HEK293 (cell line): Measurements from ENCODE around the gene EXOSC6.
A peak's percentile ranks its signal among the peaks of the same experiment; 100 is the strongest.

Source experiments
- INSM2 ChIP-seq: fragments of 450-650 bp; formaldehyde crosslinking; IDR thresholded peaks from 2 replicates; pipeline ENCODE4 v1.5.1; 2016; ENCODE audit warnings: missing biosample characterization, missing genetic modification characterization
- KLF16 ChIP-seq: fragments of 450-650 bp; formaldehyde crosslinking; IDR thresholded peaks from 2 replicates; pipeline ENCODE4 v1.5.1; 2017; ENCODE audit warnings: missing biosample characterization, missing genetic modification characterization
- KLF8 ChIP-seq: fragments of 450-650 bp; formaldehyde crosslinking; IDR thresholded peaks from 2 replicates; pipeline ENCODE4 v1.5.1; 2016; ENCODE audit warnings: missing biosample characterization, missing genetic modification characterization
- SP7 ChIP-seq: fragments of 450-650 bp; formaldehyde crosslinking; IDR thresholded peaks from 2 replicates; pipeline ENCODE4 v1.5.1; 2016; ENCODE audit warnings: missing biosample characterization, missing genetic modification characterization
- TCF7L2 ChIP-seq: IDR thresholded peaks from 2 replicates; pipeline ENCODE4 v1.6.1; 2011; ENCODE audit warnings: low read depth, mild to moderate bottlenecking, inconsistent platforms, low read length, moderate library complexity, borderline replicate concordance
- TSHZ1 ChIP-seq: fragments of 450-650 bp; formaldehyde crosslinking; IDR thresholded peaks from 2 replicates; pipeline ENCODE4 v1.5.1; 2016; ENCODE audit warnings: missing biosample characterization, missing genetic modification characterization, borderline replicate concordance
- WT1 ChIP-seq: fragments of 450-650 bp; formaldehyde crosslinking; IDR thresholded peaks from 2 replicates; pipeline ENCODE4 v1.5.1; 2016; ENCODE audit warnings: missing biosample characterization, missing genetic modification characterization
- YY2 ChIP-seq: fragments of 450-650 bp; formaldehyde crosslinking; IDR thresholded peaks from 2 replicates; pipeline ENCODE4 v1.5.1; 2016; ENCODE audit warnings: missing biosample characterization, missing genetic modification characterization
- ZBTB17 ChIP-seq: fragments of 450-650 bp; formaldehyde crosslinking; IDR thresholded peaks from 2 replicates; pipeline ENCODE4 v1.5.1; 2016; ENCODE audit warnings: missing biosample characterization, missing genetic modification characterization
- ZBTB8A ChIP-seq: fragments of 450-650 bp; formaldehyde crosslinking; IDR thresholded peaks from 2 replicates; pipeline ENCODE4 v1.5.1; 2016; ENCODE audit warnings: missing biosample characterization, missing genetic modification characterization
- ZNF10 ChIP-seq: fragments of 450-650 bp; formaldehyde crosslinking; IDR thresholded peaks from 2 replicates; pipeline ENCODE4 v1.5.1; 2017; ENCODE audit warnings: missing biosample characterization, missing genetic modification characterization
- ZNF121 ChIP-seq: fragments of 450-650 bp; formaldehyde crosslinking; IDR thresholded peaks from 2 replicates; pipeline ENCODE4 v1.5.1; 2016; ENCODE audit warnings: missing biosample characterization, missing genetic modification characterization
- ZNF133 ChIP-seq: fragments of 450-650 bp; formaldehyde crosslinking; IDR thresholded peaks from 2 replicates; pipeline ENCODE4 v1.5.1; 2016; ENCODE audit warnings: missing biosample characterization, missing genetic modification characterization
- ZNF169 ChIP-seq: fragments of 450-650 bp; formaldehyde crosslinking; IDR thresholded peaks from 2 replicates; pipeline ENCODE4 v1.5.1; 2016; ENCODE audit warnings: missing biosample characterization, missing genetic modification characterization
- ZNF24 ChIP-seq: fragments of 450-650 bp; formaldehyde crosslinking; IDR thresholded peaks from 2 replicates; pipeline ENCODE4 v1.5.1; 2016; ENCODE audit warnings: missing biosample characterization, missing genetic modification characterization
- ZNF324 ChIP-seq: fragments of 450-650 bp; formaldehyde crosslinking; IDR thresholded peaks from 2 replicates; pipeline ENCODE4 v1.5.1; 2016; ENCODE audit warnings: missing biosample characterization, missing genetic modification characterization
- ZNF341 ChIP-seq: fragments of 450-650 bp; formaldehyde crosslinking; IDR thresholded peaks from 2 replicates; pipeline ENCODE4; 2016; ENCODE audit warnings: low read depth, missing biosample characterization, missing genetic modification characterization
- ZNF366 ChIP-seq: fragments of 450-650 bp; formaldehyde crosslinking; conservative IDR thresholded peaks from 2 replicates; pipeline ENCODE4 v1.5.1; 2016; ENCODE audit warnings: missing biosample characterization, missing genetic modification characterization
- ZNF404 ChIP-seq: fragments of 450-650 bp; formaldehyde crosslinking; IDR thresholded peaks from 2 replicates; pipeline ENCODE4 v1.5.1; 2017; ENCODE audit warnings: missing biosample characterization, missing genetic modification characterization
- ZNF449 ChIP-seq: fragments of 450-650 bp; formaldehyde crosslinking; IDR thresholded peaks from 2 replicates; pipeline ENCODE4 v1.5.1; 2017; ENCODE audit warnings: missing biosample characterization, mild to moderate bottlenecking, missing genetic modification characterization, moderate library complexity
- ZNF639 ChIP-seq: fragments of 450-650 bp; formaldehyde crosslinking; IDR thresholded peaks from 2 replicates; pipeline ENCODE4 v1.5.1; 2016; ENCODE audit warnings: missing biosample characterization, missing genetic modification characterization
- ZNF645 ChIP-seq: fragments of 450-650 bp; formaldehyde crosslinking; IDR thresholded peaks from 2 replicates; pipeline ENCODE4; 2016; ENCODE audit warnings: missing biosample characterization, missing genetic modification characterization
- ZNF658 ChIP-seq: fragments of 450-650 bp; formaldehyde crosslinking; IDR thresholded peaks from 2 replicates; pipeline ENCODE4; 2016; ENCODE audit warnings: missing biosample characterization, missing genetic modification characterization
- ZNF692 ChIP-seq: fragments of 450-650 bp; formaldehyde crosslinking; IDR thresholded peaks from 2 replicates; pipeline ENCODE4 v1.5.1; 2016; ENCODE audit warnings: missing biosample characterization, missing genetic modification characterization
- ZNF701 ChIP-seq: fragments of 450-650 bp; formaldehyde crosslinking; IDR thresholded peaks from 2 replicates; pipeline ENCODE4 v1.5.1; 2016; ENCODE audit warnings: missing biosample characterization, missing genetic modification characterization
- ZNF747 ChIP-seq: fragments of 450-650 bp; formaldehyde crosslinking; IDR thresholded peaks from 2 replicates; pipeline ENCODE4 v1.5.1; 2016; ENCODE audit warnings: missing biosample characterization, missing genetic modification characterization
- ZNF785 ChIP-seq: fragments of 450-650 bp; formaldehyde crosslinking; IDR thresholded peaks from 2 replicates; pipeline ENCODE4 v1.5.1; 2016; ENCODE audit warnings: missing biosample characterization, missing genetic modification characterization
- ZXDB ChIP-seq: fragments of 450-650 bp; formaldehyde crosslinking; IDR thresholded peaks from 2 replicates; pipeline ENCODE4 v1.5.1; 2016; ENCODE audit warnings: missing biosample characterization, missing genetic modification characterization

EXOSC6 gene

GRCh38 chr16:70251629-70252354, at the start of gene EXOSC6 (continued):
- TF ChIP-seq TSHZ1 (0 out of 2 replicates have a peak, but pooled peaks have one; percentile 16), ZNF121 (tag by site-specific recombination) (peak; percentile 64; the same call in 1 of the 2 replicates), ZNF24 (tag by site-specific recombination) (peak; percentile 68; the same call in 1 of the 2 replicates), ZNF449 (tag by site-specific recombination) (peak; percentile 83), SP7 (peak; percentile 76), ZNF701 (tag by site-specific recombination) (no peak), ZNF366 (tag by site-specific recombination) (peak; percentile 70), ZXDB (peak; percentile 92), ZNF10 (tag by site-specific recombination) (no peak), ZNF645 (tag by site-specific recombination) (0 out of 2 replicates have a peak, but pooled peaks have one; percentile 32), ZNF785 (tag by site-specific recombination) (no peak), INSM2 (tag by site-specific recombination) (peak; percentile 26; the same call in 1 of the 2 replicates), ZNF639 (peak; percentile 48; the same call in 1 of the 2 replicates), KLF8 (tag by site-specific recombination) (peak; percentile 70; the same call in 1 of the 2 replicates), ZNF747 (tag by site-specific recombination) (no peak), ZNF692 (tag by site-specific recombination) (peak; percentile 86), ZNF658 (tag by site-specific recombination) (no peak), KLF16 (peak; percentile 73), ZNF324 (peak; percentile 47; the same call in 1 of the 2 replicates), ZBTB8A (peak; percentile 56), ZNF404 (tag by site-specific recombination) (no peak), ZNF133 (tag by site-specific recombination) (no peak), ZNF169 (tag by site-specific recombination) (no peak), ZNF341 (tag by site-specific recombination) (peak; percentile 32; the same call in 1 of the 2 replicates), TCF7L2 (no peak), WT1 (tag by site-specific recombination) (peak; percentile 31; the same call in 1 of the 2 replicates), YY2 (tag by site-specific recombination) (peak; percentile 94), ZBTB17 (tag by site-specific recombination) (peak; percentile 72; the same call in 1 of the 2 replicates)
